GM18508 (cell line): ENCODE results near the gene DGKK.
"Not testable (repeated sequence)": the region's sequence is repeated elsewhere in the genome, so short reads cannot be mapped to it uniquely, and the experiment has no call there.

Experiments used
- ATAC-seq: cut with Tn5 transposase; IDR thresholded peaks from one replicate; pipeline ENCODE4 v1.9.1; 2021; ENCODE audit warnings: moderate number of reproducible peaks; ENCODE audit not compliant: insufficient read depth, unreplicated experiment

The DGKK gene

DNA sequence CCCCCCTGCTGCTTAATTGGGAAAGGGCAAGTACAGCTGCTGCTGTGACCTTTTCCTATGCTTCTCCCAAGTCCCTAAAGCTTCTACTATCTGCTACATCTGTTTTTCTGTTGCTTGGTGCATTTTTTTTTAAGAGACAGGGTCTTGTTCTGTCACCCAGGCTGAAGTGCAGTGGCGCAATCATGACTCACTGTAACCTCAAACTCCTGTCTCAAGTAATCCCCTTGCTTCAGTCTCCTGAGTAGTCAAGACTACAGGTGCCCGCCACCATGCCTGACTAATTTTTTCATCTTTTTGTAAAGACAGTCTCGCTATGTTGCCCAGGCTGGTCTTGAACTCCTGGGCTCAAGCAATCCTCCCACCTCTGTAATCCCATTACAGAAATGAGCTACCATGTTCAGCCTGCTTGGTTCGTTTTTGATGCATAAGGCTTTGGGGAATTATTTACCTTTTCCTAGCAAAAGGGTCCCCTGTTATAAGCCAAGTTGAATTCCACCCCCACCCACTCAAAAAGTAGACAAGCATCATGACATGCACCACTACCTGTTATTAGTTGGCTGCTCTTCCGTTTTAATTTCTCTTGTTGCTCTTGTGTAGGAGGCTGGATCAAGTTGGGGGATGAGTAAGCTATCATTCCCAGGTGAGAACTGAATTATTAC lies 39.6 kb downstream of the DGKK start:
- no peak for ATAC-seq

DNA sequence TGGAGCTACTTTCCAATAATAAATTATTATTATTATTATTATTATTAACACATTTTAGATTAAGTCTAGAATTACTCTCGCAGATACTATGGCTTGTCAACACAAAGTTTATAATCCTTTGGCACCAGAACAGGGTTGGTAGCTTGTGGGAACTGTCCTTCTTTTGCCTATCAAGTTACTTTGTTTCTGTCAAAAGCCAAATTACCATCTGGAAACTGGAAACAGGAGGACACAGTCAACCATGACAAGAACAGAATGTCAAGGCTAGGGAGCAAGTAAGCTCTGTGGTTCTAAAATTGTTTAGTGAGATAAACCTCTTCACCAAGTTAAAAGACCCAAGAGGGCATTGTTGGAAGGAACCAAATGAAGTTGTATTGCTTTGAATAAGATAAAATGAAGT lies 42.5 kb downstream of the DGKK start:
- no peak for ATAC-seq

DNA sequence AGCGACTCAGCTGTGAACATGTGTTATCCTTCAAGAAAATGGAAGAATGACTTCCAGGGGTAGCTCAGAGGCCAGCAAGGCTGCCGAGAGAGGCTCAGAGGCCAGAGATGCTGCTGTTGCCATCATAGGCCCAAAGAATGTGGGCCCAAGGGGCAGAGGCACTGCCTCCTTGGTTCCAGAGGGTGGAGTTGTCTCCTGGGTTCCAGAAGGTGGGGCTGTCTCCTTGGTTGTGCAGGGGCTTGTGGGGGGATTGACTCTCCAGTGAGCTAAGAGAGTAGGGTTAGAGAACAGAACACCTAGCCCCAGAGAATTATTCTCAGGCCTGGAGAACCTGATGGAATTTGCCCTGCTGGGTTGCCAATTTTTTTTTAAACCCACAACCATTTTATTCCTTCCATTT lies 62.6 kb downstream of the DGKK start:
- ATAC-seq, result no peak

DNA sequence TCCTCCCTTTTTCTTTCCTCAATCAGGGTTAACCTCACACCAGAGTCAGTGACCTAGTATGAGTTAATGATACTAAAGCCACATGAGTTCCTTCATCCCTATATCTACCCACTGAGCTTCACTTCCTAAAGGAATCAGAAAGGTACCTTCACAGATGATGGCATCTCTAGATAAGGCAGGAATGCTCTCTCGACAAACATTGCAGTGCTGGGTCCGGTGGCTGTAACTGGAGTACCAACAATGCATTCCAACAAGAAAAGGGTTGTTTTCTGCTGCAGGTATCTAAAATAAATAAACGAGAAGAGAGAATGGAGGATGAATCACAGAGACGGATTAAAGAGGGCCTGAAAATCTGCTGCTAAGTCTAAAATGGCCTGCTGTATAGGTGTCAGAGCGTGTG lies 66.7 kb downstream of the DGKK start:
- ATAC-seq, result no peak

DNA sequence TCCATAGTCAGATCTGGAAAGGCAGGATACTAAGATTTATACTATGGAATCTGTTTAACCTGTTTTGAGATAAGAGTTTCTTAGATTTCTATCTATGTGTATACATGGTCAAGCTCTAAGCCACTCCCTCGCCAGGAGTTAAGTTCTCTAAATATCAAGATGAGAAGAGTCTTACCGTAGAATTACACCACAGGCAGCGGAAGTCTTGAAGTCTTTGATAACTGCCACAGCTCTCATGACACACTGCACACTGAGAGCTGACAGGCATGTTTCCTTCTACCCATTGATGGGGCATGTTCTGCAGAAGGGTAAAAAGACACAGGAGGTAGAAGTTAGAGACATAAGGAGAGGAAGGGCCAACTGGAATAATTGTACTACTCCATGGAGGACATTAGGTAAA lies 67.7 kb downstream of the DGKK start:
- no peak for ATAC-seq

DNA sequence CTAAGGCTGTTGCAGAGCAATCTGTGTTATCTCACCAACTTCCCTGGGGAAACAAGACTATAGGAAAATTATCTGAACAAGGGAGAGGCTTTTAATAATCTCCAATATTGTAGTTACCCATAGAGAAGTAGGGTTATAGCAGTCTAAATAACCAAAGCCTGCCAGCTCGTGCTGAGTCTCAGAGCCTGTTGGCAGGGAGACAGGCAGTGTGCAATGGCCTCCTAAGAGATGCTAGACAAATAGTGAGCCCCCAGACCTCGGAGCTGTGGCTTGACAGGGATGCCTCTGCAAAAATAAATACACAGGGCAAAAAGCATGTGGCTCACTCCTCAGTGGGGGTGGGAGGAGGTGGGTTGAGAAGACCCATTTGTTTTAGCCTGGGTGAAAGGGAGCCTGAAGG lies 76.7 kb downstream of the DGKK start:
- no peak for ATAC-seq

DNA sequence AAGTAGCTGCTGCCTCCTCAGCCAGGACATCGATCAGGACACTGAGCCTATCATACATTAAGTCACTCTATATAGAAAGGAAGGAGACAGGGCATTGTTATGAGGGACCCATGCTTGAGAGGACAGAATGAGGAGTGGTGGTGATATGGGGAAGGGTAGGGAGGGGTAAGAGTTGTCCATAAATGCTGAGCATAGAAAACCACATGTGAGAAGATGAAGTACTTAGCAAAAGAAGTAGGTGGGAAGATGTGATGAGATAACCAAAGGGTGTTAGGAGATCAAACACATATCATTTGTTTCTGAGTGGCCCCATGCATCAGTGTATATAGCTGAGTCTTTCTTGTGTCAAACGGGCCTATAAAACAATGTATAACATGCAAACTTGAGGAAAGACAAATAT lies 84.1 kb downstream of the DGKK start:
- ATAC-seq, result no peak

DNA sequence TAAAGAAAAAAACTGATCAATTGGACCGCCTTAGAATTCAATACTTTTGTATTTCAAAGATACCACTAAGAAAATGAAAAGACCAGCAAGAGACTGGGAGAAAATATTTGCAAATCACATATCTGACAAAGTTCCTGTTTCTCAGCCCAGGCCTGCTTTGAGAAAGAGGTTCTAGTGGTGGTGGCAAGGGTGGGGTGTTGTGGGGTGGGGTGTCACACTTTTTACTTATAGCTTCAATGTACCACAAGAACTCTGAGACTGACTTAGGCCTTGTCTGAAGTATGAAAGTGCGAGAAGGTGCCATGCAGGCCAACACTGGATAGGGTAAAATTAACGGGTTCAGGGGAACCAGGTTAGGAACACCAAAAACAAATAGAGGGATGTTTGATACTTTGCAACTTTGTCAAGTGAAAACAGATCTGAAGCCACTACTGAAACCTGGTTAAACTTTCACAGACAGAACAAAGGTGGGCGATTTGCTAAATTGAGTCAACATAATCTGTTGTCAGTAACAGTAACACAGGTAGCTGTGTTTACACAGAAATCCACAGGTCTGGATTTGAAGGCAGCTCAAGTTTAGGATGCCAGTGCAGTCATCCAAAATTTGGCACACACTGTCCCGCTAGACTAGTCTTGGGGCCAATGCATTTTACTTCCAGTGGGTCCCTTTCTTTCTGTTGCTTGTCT lies 88.8 kb downstream of the DGKK start:
- no peak for ATAC-seq

DNA sequence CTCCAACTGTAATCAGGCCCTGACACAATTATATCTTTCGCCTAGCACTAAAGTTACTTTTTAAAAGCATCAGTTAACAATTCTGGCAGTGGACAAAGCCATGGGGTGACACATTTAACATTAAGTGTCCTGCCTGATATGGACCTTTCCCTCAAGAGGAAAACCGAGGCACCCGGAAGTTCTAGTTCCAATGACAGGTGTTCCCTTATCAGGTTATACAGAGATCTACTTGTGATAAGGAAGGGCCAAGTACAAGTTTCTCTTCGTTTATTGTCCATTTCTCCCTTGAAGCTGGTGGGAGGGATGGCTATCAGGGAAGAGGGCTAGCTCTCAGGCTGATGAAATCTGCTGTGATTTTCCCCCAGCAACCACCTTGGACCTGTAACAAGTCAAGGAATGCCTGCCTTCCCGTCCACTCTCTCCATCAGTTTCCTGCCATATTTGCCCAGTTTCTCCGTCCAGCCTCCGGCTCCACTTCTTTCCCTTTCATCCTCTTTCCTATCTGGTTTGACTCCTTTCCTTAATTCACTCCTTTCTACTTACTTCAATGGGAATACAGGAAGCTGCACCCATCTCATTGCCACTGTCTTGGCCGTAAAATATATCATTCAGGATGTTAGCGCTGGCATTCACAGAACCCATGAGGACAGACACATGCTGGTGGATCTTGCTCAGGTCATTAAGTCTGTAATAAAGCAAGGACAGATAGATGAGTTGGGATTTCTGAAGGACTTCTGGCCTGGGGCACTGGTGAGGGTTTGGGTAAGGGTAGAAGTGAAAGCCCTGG lies 95.0 kb downstream of the DGKK start:
- ATAC-seq, result no peak

DNA sequence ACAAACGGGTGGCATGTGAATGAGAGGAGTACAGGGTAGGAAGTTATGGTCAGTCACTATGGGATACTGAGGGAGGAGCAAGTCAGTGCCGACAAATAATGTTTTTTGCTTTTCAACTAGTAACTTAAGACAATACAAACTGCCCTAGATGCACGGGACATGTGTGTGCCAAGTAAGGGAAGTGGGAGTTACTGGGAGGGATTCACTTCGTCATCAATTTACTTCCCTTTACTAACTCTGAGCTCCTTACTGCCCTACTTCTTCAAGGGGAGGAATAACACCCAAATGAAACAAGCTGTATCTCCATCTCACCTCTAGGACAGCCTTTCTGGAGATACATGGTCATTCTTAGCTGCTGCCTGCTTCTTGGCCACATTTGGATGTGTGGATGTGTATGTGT lies 97.7 kb downstream of the DGKK start:
- no peak for ATAC-seq

DNA sequence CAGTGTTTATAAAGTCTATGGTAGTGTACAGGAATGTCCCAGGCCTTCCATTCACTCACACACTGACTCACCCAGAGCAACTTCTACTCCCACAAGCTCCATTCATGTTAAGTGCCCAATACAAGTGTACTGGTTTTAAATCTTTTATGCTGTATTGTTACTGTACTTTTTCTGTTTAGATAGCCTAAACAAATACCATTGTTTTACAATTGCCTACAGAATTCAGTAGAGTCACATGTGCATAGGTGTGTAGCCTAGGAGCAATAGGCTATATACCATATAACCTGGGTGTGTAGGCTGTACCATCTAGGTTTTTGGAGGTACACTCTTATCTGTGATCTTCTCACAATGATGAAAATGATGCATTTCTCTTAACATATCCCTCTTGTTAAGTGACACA lies 126.7 kb downstream of the DGKK start:
- no peak for ATAC-seq

DNA sequence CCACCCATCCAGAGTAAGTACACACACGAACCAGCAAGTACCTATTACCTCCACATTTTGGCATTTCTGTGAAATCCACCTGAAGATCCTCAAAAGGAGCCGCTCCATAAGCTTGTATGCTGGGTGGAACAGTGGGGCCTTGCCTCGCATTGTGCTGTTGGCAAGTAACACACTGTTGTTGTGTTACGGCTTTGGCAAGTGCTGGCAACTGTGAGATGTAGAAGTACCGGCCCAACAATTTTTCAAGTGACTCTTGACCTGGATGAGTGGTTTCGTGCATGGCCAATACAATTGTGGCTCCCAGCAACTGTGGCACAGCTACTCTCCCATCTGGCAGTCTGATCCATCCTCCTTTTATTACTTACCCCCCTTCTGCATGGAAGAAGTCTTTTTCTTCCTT lies 137.3 kb downstream of the DGKK start:
- ATAC-seq, result no peak

DNA sequence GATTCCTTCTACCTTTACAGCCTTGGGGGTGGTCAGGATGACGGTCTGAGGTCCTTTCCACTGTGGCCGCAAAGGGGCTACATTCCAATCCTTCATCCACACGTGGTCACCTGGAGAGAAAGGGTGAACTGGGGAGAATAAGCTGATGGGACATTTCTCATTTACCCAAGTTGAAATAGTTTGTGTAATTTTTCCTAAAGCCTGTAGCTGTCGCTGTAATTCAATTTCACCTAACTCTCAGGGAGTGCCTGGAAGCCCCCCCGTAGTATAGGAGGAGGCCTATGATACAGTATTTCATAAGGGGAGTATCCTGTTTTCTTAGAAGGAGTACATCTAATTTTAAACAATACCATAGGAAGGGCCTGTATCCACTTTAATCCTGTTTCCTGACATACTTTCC lies 138.0 kb downstream of the DGKK start:
- not testable (repeated sequence) for ATAC-seq

DNA sequence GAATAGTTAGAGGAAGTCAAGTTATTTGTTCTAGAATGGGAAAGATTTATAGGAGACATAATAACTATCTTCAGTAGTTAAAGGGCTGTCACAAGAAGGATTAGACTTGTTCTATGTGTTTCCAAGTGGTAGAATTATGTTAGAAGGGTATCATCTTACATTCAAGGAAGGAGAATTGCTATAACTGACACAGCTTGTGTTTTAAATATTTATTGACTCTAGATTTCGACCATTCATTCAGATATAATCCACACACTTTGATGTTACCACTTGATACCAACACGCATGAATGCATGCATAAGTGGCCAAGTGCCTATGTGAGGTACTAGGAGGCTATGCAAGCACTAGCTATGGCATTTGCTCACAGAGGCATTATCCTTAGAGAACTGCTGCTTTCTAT lies 143.4 kb downstream of the DGKK start:
- no peak for ATAC-seq
